Astrocyte of the spinal cord (primary cell): ENCODE measurements around the gene KCNF1.
A peak's percentile ranks its signal among the peaks of the same experiment; 100 is the strongest.

Experiments
- DNase-seq: peaks from one replicate; pipeline ENCODE4 v3.0.0; 2011; ENCODE audit warnings: low read depth, low spot score
- H3K4me3 ChIP-seq: 2 replicates; pipeline ENCODE4 v1.5.1; 2011; ENCODE audit warnings: low read depth, mild to moderate bottlenecking, low read length, moderate library complexity
- in situ Hi-C: cut with HindIII; loops from 2 replicates; pipeline ENCODE4 v1.10.0; 2017; ENCODE audit warnings: low sequenced_read_pairs
- TF ChIP-seq, protein P1 (sequence below): IDR thresholded peaks from 2 replicates; pipeline ENCODE4 v1.5.1; 2012; ENCODE audit warnings: low read depth, mild to moderate bottlenecking, low read length, inconsistent platforms

Gene KCNF1

DNA sequence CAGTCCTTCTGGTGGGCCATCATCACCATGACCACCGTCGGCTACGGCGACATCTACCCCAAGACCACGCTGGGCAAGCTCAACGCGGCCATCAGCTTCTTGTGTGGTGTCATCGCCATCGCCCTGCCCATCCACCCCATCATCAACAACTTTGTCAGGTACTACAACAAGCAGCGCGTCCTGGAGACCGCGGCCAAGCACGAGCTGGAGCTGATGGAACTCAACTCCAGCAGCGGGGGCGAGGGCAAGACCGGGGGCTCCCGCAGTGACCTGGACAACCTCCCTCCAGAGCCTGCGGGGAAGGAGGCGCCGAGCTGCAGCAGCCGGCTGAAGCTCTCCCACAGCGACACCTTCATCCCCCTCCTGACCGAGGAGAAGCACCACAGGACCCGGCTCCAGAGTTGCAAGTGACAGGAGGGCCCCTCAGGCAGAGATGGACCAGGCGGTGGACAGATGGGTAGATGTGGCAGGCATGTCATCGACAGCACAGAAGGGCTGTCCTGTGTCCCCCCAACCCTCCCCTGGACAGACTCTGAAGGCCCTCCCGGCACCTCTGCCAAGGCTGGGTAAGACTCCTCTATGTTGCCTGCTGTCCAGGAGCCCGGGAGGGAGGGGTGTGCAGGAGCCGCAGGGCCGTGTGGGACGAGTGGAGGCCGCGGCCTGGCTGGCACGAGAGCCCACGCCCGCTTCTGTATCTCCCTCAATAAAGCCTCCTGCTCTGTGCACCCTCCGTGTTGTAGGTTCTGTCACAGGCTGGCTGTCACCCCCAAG is 2.0 kb downstream of the KCNF1 start:
- TF ChIP-seq, protein P1, sequence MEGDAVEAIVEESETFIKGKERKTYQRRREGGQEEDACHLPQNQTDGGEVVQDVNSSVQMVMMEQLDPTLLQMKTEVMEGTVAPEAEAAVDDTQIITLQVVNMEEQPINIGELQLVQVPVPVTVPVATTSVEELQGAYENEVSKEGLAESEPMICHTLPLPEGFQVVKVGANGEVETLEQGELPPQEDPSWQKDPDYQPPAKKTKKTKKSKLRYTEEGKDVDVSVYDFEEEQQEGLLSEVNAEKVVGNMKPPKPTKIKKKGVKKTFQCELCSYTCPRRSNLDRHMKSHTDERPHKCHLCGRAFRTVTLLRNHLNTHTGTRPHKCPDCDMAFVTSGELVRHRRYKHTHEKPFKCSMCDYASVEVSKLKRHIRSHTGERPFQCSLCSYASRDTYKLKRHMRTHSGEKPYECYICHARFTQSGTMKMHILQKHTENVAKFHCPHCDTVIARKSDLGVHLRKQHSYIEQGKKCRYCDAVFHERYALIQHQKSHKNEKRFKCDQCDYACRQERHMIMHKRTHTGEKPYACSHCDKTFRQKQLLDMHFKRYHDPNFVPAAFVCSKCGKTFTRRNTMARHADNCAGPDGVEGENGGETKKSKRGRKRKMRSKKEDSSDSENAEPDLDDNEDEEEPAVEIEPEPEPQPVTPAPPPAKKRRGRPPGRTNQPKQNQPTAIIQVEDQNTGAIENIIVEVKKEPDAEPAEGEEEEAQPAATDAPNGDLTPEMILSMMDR = no peak
- in situ Hi-C loops = no loop called here
- no peak overlapping the region for H3K4me3 ChIP-seq
- no peak for DNase-seq

DNA sequence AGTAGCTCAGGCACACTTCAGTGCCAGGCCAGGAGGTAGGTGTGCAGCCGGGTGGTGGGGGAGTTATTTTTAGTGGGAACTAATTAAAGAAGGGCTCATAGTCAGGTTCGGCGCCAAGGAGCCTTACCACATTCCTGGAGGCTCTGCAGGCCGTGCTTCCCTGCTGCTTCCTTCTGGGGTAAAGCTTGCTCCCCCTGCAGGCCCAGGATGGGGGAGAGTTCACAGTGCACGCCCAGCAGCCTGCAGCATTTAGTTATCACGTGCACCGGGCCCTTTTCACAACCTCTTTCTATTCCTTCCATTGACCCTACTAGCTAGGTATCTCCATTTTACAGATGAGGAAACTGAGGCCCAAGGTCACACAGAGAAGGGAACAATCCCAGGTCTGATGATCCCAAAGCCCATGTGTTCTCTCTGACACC is 2.5 kb downstream of the KCNF1 start:
- TF ChIP-seq, protein P1 = peak; percentile 39
- in situ Hi-C loops = no loop called here
- DNase-seq = no peak
- no peak overlapping the region for H3K4me3 ChIP-seq

DNA sequence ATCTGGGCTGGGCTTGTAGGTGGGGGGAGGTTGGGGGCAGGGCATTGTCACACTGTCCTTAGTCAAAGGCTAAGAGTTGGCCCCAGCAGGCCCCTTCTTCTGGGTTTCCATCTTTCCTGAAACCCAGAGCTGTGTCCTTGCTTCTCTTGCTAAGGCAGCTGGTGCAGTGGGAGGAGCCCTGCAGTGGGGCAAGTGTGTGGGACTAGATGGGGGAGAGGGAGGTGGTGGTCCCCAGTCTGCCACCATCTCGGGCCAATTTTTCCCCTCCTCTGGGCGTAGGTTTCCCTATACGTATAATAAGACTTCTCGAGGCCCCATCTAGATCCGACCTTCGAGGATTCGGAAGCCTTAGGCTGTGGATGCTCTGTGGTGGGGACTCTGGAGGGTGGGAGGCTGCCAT is 3.5 kb downstream of the KCNF1 start:
- no peak for DNase-seq
- no peak overlapping the region for H3K4me3 ChIP-seq
- TF ChIP-seq, protein P1 = no peak
- in situ Hi-C loops = no loop called here

DNA sequence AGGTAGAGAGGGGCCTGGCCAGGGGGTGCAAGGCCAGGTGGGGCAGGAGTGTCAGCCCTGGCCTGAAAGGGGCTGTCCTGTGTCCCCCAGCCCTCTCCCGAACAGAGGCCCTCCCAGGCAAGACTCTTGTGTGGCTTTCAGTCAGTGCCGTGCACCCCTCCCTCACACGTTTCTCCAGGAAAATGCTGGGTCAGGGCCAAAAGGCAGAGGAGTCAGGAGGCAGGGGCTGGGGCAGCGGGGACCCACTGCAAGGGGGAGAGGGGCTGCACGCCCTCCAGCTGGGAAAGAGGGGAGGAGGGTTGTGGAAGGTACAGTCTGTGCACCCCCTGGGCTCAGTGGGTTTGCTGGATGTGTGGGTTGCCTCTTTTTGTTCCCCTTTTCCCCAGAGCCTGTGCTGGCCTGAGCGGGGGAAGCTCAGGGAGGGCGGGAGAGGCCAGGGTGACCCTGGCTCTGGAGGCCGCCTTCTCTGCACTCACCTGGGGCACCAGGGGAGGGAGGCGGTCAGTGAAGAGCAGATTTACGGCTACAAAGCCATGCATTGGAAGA is 4.1 kb downstream of the KCNF1 start:
- TF ChIP-seq, protein P1 = no peak
- in situ Hi-C loops = no loop called here
- H3K4me3 ChIP-seq = no peak overlapping the region
- no peak for DNase-seq

DNA sequence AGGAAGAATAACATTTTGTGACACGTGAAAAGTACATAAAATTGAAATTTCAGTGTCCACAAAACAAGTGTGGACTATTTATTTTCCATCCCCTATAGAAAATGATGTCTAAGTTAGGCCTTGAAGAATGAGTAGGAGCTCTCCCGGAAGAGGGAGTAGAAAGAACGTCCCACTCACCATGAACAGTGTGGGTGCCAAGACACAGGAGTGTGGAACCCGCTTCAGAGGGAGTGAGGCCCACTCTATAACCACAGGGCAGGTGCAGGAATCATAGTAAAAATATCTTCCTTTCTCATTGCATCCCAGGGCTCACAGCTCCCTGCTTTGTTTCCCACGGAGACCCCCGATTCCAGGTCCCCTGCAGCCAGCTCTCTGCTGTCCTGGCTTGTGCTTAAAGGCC is 5.2 kb downstream of the KCNF1 start:
- no peak overlapping the region for H3K4me3 ChIP-seq
- in situ Hi-C loops = no loop called here
- no peak for DNase-seq

DNA sequence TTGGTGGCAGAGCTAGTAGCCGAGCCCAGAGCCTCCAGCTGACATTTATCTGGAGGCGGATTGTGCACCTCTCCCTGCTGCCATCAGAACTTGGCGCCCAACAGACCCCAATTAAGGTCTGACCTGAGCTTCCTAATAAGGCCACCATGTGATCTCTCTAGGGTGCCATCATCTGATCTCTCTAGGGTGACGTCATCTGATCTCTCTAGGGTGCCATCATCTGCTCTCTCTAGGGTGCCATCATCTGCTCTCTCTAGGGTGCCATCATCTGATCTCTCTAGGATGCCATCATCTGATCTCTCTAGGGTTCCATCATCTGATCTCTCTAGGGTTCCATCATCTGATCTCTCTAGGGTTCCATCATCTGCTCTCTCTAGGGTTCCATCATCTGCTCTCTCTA is 6.2 kb downstream of the KCNF1 start:
- DNase-seq = no peak
- TF ChIP-seq, protein P1 = no peak
- H3K4me3 ChIP-seq = no peak overlapping the region
- in situ Hi-C loops = no loop called here

More for the DNA sequence above, 5.2 kb downstream of the KCNF1 start:
- TF ChIP-seq, protein P1 = no peak
